NCI-H187 (cell line): ENCODE measurements around the gene PGGHG.
"Not testable (repeated sequence)": the region's sequence is repeated elsewhere in the genome, so short reads cannot be mapped to it uniquely, and the experiment has no call there.

ENCODE experiments used
- DNase-seq, 2 experiments: peaks; one replicate each; lab custom pipeline; 2025; lab: John Stamatoyannopoulos, UW

PGGHG gene

DNA sequence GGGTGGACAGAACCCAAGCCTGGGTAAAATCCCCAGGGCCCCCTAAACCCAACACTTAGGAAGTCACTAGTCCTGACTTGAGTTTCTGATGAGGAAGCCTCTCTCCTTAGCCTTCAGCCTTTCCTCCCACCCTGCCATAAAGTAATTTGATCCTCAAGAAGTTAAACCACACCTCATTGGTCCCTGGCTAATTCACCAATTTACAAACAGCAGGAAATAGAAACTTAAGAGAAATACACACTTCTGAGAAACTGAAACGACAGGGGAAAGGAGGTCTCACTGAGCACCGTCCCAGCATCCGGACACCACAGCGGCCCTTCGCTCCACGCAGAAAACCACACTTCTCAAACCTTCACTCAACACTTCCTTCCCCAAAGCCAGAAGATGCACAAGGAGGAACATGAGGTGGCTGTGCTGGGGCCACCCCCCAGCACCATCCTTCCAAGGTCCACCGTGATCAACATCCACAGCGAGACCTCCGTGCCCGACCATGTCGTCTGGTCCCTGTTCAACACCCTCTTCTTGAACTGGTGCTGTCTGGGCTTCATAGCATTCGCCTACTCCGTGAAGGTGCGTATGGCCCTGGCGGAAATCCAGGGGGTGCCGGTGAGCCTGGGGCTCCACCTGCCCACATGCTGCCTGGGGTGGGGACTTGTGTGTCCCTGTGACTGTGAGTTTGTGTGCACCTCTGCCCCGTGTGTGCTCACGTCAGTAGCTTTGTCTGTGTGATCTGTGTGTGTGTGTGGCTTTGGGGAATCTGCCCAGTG, 25.0 kb downstream of the PGGHG start, which contains the start of gene IFITM1:
Gene IFITM1 (plus strand): TSS at position 254 of the 767 bp plus-strand sequence. CDS start 131 bp downstream, at position 385.
- DNase-seq, result no peak

DNA sequence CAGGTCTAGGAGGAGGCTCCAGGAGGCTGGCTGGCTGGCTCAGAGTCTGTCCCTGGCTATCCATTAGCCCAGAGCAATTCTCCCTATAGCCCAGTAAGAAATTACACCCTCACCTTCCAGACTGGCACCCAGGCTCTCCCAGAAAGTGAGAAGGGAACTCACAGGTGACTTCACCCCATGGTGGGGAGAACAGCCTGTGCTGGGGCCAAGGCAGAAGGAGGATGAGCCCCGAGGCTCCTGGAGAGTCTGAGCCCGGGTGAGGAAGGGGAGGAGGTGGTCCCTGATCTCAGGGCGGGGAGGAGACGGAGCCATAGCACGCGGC, 25.6 kb downstream of the PGGHG start:
- DNase-seq, result not testable (repeated sequence)

DNA sequence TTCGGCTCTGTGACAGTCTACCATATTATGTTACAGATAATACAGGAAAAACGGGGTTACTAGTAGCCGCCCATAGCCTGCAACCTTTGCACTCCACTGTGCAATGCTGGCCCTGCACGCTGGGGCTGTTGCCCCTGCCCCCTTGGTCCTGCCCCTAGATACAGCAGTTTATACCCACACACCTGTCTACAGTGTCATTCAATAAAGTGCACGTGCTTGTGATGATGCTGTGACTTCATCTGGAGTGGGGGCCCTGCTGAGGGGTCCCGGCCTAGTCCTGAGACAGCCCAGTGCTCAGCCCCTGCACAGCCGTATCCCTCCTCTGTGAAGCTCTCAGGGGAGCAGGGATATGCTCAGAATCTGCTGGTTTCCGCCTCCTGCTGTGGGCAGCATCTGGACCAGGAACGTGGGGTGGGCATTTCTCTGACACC, 26.1 kb downstream of the PGGHG start:
- no peak for DNase-seq

DNA sequence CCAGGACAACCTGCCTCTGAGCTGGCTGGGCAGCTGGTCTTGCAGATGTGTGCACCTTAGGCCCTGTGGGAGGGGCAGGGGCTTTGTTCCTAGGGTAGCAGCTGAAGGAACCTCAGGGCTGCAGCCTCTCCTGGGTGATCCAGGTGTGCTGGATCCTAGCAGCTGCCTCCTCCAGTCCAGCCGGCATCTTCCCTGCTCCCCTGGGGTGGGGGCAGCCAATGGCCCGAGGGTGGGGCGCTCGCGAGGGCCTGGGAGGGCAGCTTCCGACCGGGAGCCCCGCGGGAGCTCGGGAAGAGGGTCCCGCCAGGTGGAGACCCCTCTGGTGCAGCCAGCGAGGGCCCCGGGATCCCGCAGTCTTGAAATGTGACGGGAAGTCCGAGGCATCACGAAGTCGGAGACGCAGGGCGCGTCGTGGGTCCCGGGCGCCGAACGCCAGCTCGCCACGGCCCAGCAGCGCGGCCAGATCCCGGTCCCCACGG, 26.6 kb downstream of the PGGHG start:
- no peak for DNase-seq

DNA sequence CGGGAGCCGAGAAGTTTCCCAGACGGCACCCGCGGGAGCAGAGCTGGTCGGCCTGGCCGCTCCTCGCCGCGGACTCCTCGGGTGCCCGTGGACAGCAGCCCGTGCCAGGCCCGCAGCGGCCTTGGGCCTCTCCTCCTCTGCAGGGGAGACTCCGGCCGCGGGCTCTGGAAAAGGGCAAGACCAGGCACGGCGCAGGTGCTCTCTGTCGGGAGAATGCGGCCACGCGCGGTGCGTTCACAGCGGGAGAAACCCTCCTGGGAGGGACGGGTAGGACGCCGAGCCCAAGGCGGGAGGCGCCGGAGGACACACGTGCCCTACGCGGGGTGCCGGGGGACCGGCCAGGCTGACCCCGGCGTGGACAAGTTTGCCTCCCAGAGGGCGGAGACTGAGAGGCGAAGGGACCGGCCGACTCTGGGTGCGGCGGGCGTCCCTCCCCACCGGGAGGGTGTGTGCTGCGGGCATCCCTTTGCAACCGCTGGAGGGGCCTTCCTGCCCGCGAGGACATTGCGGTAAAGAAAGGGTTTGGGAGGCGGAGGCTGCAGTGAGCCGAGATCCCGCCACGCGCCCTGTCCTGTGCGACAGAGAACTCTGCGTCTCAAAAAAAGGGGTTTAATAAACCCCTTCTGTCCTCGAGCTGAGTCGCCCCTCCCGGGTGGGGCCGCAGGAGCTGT, 27.2 kb downstream of the PGGHG start:
- DNase-seq, result no peak

DNA sequence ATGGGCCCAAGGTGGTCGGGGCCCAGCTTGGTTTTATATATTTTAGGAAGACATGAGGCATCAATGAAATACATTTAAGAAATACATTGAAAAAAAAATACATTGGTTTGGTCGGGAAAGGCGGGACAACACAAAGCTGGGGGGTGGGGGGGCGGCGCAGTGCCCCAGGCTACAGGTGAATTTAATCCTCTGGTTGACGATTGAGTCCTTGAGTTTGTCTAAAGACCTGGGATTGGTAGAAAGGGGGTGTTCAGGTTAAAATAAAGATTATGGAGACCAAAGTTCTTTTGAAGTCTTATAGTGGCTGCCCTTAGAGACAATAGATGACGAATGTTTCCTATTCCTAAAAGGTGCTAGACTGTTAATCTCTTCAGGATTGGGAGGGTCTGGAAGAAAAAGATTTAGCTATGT, 28.0 kb downstream of the PGGHG start:
- DNase-seq, result no peak

DNA sequence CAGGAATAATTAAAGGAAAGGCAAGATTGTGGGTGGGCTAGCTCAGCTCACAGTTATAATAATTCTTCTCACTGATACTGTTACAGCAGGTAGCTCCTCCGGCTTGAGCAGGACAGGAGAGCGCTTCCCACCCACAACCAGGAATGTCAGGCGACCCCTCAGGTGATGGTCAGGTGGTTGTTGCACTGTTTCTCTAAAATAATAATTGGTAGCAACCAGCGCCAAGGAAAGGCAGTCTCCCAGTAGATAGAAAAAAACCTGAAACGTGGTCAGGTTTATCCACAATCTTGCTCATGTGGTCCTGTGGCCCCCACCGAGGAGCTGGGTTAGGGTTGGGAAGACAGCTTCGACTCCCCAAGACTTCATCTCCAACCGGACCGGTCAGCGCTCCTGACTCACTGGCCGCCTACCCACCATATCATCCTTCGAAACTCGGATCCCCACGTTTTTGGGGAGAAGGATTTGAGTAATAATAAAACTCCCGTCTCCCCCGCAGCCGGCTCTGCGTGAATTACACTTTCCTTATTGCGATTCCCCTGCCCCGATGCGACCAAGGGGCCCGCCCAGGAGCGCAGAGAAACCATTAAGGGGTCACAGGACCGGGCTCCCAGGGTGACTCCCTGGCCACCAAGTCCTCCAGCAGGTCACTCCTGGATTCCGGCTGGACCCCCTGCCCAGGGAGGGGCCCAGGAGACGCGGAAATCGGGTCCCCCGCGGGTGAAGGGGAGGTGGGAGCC, 28.9 kb downstream of the PGGHG start:
- DNase-seq, result not testable (repeated sequence)

DNA sequence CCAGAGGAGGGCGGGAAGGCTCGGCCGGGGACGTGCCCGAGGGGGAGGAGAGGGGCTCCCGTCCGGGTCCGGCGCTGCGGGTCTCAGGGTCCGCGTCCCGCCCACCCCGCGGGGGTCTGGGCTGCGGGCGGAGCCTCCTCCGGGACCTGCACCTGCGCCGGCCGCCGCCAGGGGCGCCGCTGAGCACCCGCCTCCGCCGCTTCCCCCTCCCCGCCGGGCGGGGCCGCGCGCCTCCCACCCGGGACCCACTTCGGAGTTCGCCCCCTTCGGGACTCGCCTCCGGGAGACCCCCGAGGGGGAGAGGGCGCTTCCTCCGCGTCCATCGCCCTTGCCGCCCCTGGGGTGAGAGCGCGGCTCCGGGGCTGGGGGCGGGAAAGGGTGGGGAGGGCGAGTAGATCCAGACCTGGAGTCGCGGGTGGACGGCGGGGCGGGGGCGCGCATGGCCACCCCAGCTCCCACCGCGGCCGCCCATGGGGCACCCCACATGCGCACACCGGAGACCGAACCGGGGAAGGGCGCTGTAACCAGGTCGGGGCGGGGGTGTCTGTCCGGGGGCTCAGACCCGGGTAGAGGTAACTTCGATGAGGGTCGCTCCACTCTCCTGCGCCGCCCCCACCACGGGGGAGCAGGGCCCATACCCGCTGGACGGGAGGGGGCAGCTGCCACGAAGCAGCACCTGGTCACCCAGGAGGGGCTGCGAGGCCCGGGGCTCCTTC, 29.6 kb downstream of the PGGHG start:
- not testable (repeated sequence) for DNase-seq

DNA sequence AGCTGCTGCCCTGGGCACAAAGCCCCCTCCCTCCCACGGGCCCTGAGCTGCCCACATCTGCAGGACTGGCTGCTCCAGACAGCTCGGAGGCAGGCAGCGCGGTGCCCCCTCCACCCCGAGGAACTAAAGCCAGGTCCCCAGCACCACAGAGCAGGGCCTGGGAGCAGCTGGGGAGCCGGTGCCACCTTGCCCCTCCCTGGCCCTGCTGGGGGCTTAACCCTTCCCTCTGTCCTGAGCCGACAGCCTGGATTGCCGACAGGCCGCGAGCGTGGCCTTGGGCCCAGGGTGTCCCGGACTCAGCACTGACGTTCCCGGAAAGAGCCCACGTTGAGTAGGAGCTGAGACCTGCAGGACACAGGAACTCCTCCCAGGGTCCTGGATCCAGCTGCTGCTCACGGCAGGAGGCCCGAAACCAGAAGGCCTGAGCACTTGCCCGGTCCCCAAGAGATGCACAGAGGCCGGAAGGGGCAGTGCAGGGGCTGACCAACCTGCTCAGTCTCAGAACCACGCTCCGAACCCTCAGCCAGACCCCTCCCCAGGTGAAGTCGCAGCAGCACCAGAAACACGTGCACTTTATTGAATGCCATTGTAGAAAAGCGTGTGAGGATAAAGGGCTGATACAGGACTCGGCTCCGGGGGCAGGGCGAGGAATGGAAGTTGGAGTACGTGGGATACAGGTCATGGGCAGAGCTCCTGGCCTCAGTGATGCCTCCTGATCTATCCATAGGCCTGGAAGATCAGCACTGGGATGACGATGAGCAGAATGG, 30.4 kb downstream of the PGGHG start:
- not testable (repeated sequence) for DNase-seq

DNA sequence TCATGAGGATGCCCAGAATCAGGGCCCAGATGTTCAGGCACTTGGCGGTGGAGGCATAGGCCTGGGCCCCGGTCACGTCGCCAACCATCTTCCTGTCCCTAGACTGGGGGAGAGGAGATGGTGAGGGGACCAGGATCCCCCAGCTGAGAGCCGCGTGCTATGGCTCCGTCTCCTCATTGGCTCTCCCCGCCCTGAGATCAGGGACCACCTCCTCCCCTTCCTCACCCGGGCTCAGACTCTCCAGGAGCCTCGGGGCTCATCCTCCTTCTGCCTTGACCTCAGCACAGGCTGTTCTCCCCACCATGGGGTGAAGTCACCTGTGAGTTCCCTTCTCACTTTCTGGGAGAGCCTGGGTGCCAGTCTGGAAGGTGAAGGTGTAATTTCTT, 31.0 kb downstream of the PGGHG start:
- DNase-seq, result not testable (repeated sequence)

DNA sequence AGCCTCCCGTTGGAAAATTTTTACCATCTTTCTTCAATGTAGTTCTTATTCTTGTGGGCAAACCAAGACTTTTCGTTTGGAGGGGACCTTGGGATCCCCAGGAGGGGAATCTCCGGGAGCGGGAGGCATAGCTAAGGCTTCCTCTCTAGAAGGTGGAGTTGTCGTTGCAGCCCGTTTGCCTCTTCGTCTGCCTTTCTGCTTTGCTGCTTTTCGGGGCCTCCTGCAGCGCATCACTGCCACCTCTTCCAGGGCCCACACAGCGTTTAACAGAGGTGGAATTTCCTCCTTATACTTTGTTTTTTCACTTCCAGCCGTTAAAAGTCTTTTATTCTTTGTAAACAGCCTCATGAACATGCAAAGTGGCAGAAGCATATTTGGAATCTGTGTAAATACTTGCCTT, 35.2 kb downstream of the PGGHG start:
- DNase-seq, result no peak

DNA sequence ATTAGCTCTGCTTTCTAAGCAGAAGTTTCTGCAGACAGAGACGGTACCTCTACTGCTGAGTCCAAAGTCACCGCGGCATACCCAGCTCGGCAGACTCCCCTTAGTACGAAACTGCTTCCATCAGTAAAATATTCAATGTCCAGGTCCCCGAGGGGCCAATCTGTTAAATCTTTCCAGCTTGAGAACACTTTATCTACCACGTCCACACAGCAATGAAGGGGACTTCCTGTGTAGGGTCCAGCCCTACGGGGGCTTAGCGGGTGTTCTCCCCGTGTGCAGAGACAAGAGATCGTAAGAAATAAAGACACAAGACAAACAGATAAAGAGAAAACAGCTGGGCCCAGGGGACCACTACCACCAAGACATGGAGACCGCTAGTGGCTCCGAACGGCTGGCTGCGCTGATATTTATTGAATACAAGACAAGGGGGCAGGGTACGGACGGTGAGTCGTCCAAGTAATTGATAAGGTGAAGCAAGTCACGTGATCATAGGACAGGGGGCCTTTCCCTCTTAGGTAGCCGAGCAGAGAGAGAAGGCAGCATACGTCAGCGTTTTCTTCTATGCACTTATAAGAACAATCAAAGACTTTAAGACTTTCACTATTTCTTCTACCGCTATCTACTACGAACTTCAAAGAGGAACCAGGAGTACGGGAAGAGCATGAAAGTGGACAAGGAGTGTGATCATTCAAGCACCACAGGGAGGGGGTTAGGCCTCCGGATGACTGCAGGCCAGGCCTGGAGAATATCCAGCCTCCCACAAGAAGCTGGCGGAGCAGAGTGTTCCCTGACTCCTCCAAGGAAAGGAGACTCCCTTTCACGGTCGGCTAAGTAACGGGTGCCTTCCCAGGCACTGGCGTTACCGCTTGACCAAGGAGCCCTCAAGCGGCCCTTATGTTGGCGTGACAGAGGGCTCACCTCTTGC, 35.9 kb downstream of the PGGHG start:
- DNase-seq, result not testable (repeated sequence)

DNA sequence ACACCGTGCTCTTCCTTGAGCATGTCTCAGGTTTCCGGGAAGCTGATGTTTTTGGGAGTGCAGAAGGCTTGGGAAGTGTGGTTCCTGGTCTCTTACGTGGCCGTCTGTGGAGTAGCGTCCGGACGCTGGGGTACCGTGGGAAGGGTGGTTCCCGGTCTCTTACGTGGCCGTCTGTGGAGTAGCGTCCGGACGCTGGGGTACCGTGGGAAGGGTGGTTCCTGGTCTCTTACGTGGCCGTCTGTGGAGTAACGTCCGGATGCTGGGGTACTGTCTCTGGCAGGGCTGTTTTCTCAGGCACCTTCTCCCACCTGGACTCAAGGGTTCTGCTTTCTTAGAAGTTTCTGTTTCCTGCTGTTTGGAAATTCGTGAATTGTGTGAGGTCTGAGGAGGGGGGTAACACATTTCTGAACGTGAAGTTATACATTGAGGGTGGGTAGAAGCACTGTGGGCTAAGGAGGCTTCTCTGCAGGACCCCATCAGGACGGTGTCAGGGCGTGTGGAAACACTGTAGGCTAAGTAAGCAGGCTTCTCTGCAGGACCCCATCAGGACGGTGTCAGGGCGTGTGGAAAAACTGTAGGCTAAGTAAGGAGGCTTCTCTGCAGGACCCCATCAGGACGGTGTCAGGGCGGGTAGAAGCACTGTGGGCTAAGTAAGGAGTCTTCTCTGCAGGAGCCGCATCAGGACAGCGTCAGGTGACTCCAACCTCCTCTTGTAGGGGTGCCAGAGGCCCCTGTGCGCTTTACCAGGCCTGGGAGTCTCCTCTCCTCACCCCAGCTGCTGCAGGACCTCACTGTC, 37.1 kb downstream of the PGGHG start:
- DNase-seq, result no peak

DNA sequence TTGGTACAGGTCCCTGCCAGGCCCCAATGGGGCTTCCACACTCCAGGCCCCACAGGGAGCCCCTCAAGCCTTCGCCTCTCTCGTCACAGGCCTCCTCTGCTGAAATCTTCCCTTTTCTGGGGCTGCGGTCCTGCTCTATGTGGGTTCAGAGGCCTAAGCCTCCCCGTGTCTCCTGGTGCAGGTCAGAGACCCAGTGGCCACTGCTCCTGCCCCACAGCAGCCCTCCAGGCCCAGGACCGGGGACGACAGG, 37.6 kb downstream of the PGGHG start:
- DNase-seq, result no peak

DNA sequence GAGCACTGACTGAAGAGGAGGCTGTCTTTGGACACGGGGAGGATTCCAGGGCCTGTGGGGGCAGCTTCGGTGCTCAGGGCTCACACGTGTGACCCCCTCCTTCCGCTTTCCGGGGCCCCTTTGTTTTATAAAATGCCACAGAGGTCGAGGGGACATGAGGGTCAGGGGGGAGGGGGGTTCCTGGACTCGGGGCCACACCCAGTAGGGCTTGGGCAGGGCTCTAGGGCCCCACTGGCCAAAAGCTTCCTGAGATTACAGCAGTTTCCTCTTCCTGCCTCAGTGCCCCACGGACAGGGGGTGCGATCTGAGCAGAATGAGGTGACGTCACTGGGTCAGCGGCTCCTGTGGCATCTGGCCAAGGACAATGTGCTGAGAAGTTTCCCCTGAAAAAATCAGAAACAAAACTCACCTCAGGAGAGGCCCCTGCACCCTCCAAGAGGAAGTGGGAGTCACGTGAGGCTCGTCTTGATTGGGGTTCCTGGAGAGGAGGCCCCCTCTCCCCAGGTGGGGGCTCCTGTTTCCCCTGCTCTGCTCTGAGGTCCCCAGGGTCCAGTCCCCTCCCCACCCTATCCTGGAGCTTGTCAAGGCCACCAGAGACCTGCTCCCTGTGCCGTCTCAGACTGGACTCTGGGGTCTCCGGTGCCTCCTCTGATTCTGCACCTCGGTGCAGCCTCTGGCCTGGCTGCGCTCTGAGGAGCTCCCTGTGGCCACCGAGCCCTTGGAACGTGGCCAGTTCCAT, 38.1 kb downstream of the PGGHG start:
- DNase-seq, result no peak

DNA sequence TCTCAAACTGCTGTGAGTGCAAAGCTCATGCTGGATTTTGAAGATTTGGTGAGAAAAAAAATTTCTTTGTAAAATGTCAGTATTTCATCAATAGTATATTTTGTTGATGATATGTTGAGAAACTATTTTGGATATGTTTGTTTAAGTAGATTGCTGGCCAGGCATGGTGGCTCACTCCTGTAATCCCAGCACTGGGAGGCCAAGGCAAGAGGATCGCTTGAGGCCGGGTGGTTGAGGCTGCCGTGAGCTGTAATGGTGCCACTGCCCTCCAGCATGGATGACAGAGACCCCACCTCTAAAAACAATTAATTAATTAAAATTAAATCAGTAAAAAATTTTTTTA, 38.6 kb downstream of the PGGHG start:
- DNase-seq, result no peak

DNA sequence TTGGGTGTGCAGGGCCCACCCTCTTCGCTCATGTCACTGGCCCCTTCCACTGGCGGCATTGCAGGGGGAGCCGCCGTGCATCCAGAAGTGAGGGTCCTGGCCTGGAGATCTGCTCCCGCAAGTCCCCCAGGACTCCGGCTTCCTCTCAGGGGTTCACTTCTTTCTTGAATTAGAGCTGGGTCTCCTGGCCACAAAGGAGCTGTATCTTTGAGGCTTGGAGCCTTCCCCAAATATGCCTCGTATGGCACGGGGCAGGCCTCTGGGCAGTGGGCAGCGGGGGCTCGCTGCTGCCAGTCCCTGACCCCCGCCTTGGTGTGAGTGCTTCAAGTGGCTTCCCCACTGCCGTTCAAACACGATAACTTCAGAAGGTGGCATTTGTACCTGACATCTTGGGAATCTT, 39.1 kb downstream of the PGGHG start:
- DNase-seq, result no peak

DNA sequence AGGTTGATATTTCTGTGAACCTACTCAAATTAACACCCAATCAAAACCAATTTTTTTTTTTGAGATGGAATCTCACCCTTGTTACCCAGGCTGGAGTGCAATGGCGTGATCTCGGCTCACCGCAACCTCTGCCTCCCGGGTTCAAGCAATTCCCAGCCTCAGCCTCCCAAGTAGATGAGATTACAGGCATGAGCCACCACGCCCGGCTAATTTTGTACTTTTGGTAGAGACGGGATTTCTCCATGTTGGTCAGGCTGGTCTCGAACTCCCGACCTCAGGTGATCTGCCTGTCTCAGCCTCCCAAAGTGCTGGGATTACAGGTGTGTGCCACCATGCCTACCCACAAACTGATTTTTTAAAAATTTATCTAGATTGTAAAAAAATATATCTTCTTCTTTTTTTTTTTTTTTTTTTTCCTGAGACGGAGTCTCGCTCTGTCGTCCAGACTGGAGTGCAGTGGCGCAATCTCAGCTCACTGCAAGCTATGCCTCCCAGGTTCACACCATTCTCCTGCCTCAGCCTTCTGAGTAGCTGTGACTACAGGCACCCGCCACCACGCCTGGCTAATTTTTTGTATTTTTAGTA, 39.7 kb downstream of the PGGHG start:
- not testable (repeated sequence) for DNase-seq

DNA sequence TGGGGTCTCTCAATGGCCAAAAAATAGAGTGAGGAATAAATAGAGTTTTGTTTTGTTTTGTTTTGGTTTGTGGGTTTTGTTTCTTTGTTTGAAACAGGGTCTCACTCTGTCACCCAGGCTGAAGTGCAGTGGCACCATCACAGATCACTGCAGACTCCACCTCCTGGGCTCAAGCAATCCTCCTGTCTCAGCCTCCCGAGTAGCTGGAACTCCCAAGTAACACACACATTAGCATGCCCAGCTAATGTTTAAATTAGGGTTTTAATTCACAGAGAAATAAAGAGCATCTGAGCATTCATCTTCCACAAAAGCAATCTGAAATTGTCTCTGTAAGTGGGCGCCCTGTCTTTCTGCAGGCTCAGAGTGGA, 40.9 kb downstream of the PGGHG start:
- DNase-seq, result no peak
